H1 (cell line): ENCODE results near the gene MTFR1L.

Experiments used
- ATF2 ChIP-seq: IDR thresholded peaks from 2 replicates; pipeline ENCODE4 v1.6.1; 2012; ENCODE audit warnings: low read length, inconsistent platforms
- CBX5 ChIP-seq: fragments of 300-800, 300-1000 bp; sonication (generic); IDR thresholded peaks from 2 replicates; pipeline ENCODE4 v1.7.1; 2016; ENCODE audit warnings: antibody characterized with exemption, low read length, low read depth
- CHD2 ChIP-seq: IDR thresholded peaks from 2 replicates; pipeline ENCODE4 v1.6.1; 2012; ENCODE audit warnings: low read length, improper control_type of control experiment
- CREB1 ChIP-seq: IDR thresholded peaks from 2 replicates; pipeline ENCODE4 v1.6.1; 2012; ENCODE audit warnings: inconsistent platforms
- CTBP2 ChIP-seq: IDR thresholded peaks from 2 replicates; pipeline ENCODE4 v1.7.0; 2011; ENCODE audit warnings: borderline replicate concordance, mild to moderate bottlenecking, moderate library complexity, mixed read lengths, low read length; ENCODE audit not compliant: insufficient read depth, insufficient read length
- CTCF ChIP-seq, 3 experiments: IDR thresholded peaks; 1 replicate in 2 of 3; 2 replicates in 1 of 3; pipeline versions ENCODE4 v1.5.1 to v1.6.1; 2011; ENCODE audit warnings: low read length in 3 of 3, mild to moderate bottlenecking in 3 of 3, inconsistent platforms in 2 of 3, low read depth in 1 of 3, moderate library complexity in 1 of 3; ENCODE audit not compliant: insufficient read depth in 1 of 3; ENCODE audit errors: control extremely low read depth in 1 of 3
- EZH2 ChIP-seq: fragments of 200-600 bp; sonication (generic); IDR thresholded peaks from 2 replicates; pipeline ENCODE4 v1.7.1; 2012; ENCODE audit warnings: low read depth, mild to moderate bottlenecking, moderate library complexity, low read length, inconsistent platforms; ENCODE audit not compliant: severe bottlenecking
- KDM5A ChIP-seq: fragments of 200-600 bp; IDR thresholded peaks from 2 replicates; pipeline ENCODE4 v1.7.1; 2012; ENCODE audit warnings: mild to moderate bottlenecking, low read length, inconsistent platforms, mixed read lengths
- POLR2A ChIP-seq, 2 experiments: IDR thresholded peaks; 1 replicate in 1 of 2; 2 replicates in 1 of 2; pipeline ENCODE4 v1.6.1; 2011; ENCODE audit warnings: low read depth in 2 of 2, low read length in 2 of 2, mild to moderate bottlenecking in 2 of 2; ENCODE audit errors: control extremely low read depth in 1 of 2
- POLR2AphosphoS5 ChIP-seq: IDR thresholded peaks from 2 replicates; pipeline ENCODE4 v1.6.1; 2011; ENCODE audit warnings: low read depth, low read length
- RAD21 ChIP-seq, 2 experiments: IDR thresholded peaks in 1 of 2; conservative IDR thresholded peaks in 1 of 2; 2 replicates each; pipeline ENCODE4 v1.6.1; 2011; ENCODE audit warnings: low read depth in 2 of 2, low read length in 2 of 2, improper control_type of control experiment in 1 of 2, inconsistent platforms in 1 of 2, mild to moderate bottlenecking in 1 of 2, moderate library complexity in 1 of 2
- SP1 ChIP-seq: IDR thresholded peaks from 2 replicates; pipeline ENCODE4 v1.6.1; 2011; ENCODE audit warnings: low read depth, low read length
- SUZ12 ChIP-seq: fragments of 200-600 bp; sonication (generic); IDR thresholded peaks from 2 replicates; pipeline ENCODE4 v1.6.1; 2012; ENCODE audit warnings: mild to moderate bottlenecking, inconsistent platforms, low read length, moderate library complexity, mixed read lengths
- TAF1 ChIP-seq: IDR thresholded peaks from 2 replicates; pipeline ENCODE4 v1.6.1; 2011; ENCODE audit warnings: mild to moderate bottlenecking, low read depth, low read length

GRCh38 chr1:25843483-25843882 is 23.7 kb downstream of the MTFR1L start:
- TF ChIP-seq POLR2A (IDR thresholded peaks at IDR 0.05; ENCODE audit: control extremely low read depth in 1 of 2, low read depth in 2 of 2, low read length in 2 of 2) (no peak), ATF2 (no peak), SUZ12 (no peak), CBX5 (no peak), CTCF (IDR thresholded peaks at IDR 0.05; ENCODE audit: control extremely low read depth in 1 of 3, insufficient read depth in 1 of 3, low read depth in 1 of 3, low read length in 3 of 3) (no peak), EZH2 (no peak), CREB1 (no peak), RAD21 (IDR thresholded peaks at IDR 0.05 in 1 of 2, conservative IDR thresholded peaks at IDR 0.05 in 1 of 2; ENCODE audit: low read depth in 2 of 2, low read length in 2 of 2) (no peak), KDM5A (no peak), SP1 (no peak), POLR2AphosphoS5 (no peak), CTBP2 (no peak), CHD2 (no peak), TAF1 (no peak)
